Parathyroid adenoma (tissue), 2 donors: ENCODE data around the gene TAOK1.
"Not testable (repeated sequence)": the region's sequence is repeated elsewhere in the genome, so short reads cannot be mapped to it uniquely, and the experiment has no call there.

ENCODE experiments used
- H2AFZ ChIP-seq: fragments of 300-600 bp; sonication (generic); one replicate; pipeline ENCODE4 v1.7.0; 2017; ENCODE audit warnings: antibody characterized with exemption, mild to moderate bottlenecking
- H3K27ac ChIP-seq: fragments of 300-600 bp; sonication (generic); one replicate; pipeline ENCODE4 v1.7.0; 2017
- H3K27me3 ChIP-seq: fragments of 300-600 bp; sonication (generic); one replicate; pipeline ENCODE4 v1.7.0; 2017; ENCODE audit warnings: low read length; ENCODE audit not compliant: control insufficient read depth, insufficient read depth
- H3K36me3 ChIP-seq: fragments of 300-600 bp; sonication (generic); one replicate; pipeline ENCODE4 v1.7.0; 2017; ENCODE audit warnings: low read length; ENCODE audit not compliant: control insufficient read depth, insufficient read depth
- H3K4me1 ChIP-seq: fragments of 300-600 bp; sonication (generic); one replicate; pipeline ENCODE4 v1.7.0; 2017; ENCODE audit warnings: control low read depth
- H3K4me2 ChIP-seq: fragments of 300-600 bp; sonication (generic); one replicate; pipeline ENCODE4 v1.7.0; 2017; ENCODE audit warnings: low read length
- H3K4me3 ChIP-seq: fragments of 300-600 bp; sonication (generic); one replicate; pipeline ENCODE4 v1.7.0; 2017; ENCODE audit warnings: low read depth, low read length
- H3K79me2 ChIP-seq: fragments of 300-600 bp; sonication (generic); one replicate; pipeline ENCODE4 v1.7.0; 2017; ENCODE audit warnings: control low read depth
- H3K9ac ChIP-seq: fragments of 300-600 bp; sonication (generic); one replicate; pipeline ENCODE4 v1.7.0; 2017; ENCODE audit warnings: mild to moderate bottlenecking
- H3K9me3 ChIP-seq: fragments of 300-600 bp; sonication (generic); one replicate; pipeline ENCODE4 v1.7.0; 2017; ENCODE audit warnings: low read length; ENCODE audit not compliant: control insufficient read depth
- CTCF ChIP-seq: fragments of 300-600 bp; sonication (generic); IDR thresholded peaks from one replicate; pipeline ENCODE4 v1.7.0; 2017; ENCODE audit warnings: antibody characterized with exemption, mild to moderate bottlenecking
- donor health status: primary hyperparathyroidism.

The TAOK1 gene

GRCh38 chr17:29474297-29474696, 84.1 kb downstream of the TAOK1 start:
- H3K27me3 ChIP-seq, result no peaks in the 10 kb centered on the region
- no peaks in the 10 kb centered on the region for H3K4me1 ChIP-seq
- no peak overlapping the region for H3K27ac ChIP-seq
- H3K36me3 ChIP-seq, result no peaks in the 10 kb centered on the region
- no peak overlapping the region for H3K9ac ChIP-seq
- H2AFZ ChIP-seq, result no peak overlapping the region
- no peak overlapping the region for H3K4me3 ChIP-seq
- no peaks in the 10 kb centered on the region for H3K9me3 ChIP-seq
- peaks cover 3% of the 10 kb centered on the region for H3K79me2 ChIP-seq
- no peak for TF ChIP-seq CTCF
- no peak overlapping the region for H3K4me2 ChIP-seq

- Histone ChIP-seq H3K9ac (no peak overlapping the region), H3K27ac (no peak overlapping the region), H2AFZ (no peak overlapping the region), H3K79me2 (peaks cover 6% of the 10 kb centered on the region), H3K4me3 (no peak overlapping the region), H3K4me2 (no peak overlapping the region), H3K27me3 (no peaks in the 10 kb centered on the region), H3K4me1 (no peaks in the 10 kb centered on the region), H3K36me3 (no peaks in the 10 kb centered on the region), H3K9me3 (no peaks in the 10 kb centered on the region)
- TF ChIP-seq CTCF, result no peak
Measured at GRCh38 chr17:29475891-29476290, 85.7 kb downstream of the TAOK1 start.

GRCh38 chr17:29480249-29480928, 90.2 kb downstream of the TAOK1 start:
- H2AFZ ChIP-seq, H3K36me3 ChIP-seq, H3K27ac ChIP-seq: not testable (repeated sequence)

GRCh38 chr17:29483503-29483902, 93.3 kb downstream of the TAOK1 start:
- no peak overlapping the region for H3K27ac ChIP-seq

More at GRCh38 chr17:29480249-29480928, 90.2 kb downstream of the TAOK1 start:
- H3K9ac ChIP-seq, H3K79me2 ChIP-seq, H3K4me2 ChIP-seq, H3K27me3 ChIP-seq, H3K4me3 ChIP-seq, H3K9me3 ChIP-seq, H3K4me1 ChIP-seq: not testable (repeated sequence)

GRCh38 chr17:29495011-29495410, 104.8 kb downstream of the TAOK1 start:
- no peak overlapping the region for H3K9ac ChIP-seq
- no peak overlapping the region for H3K4me2 ChIP-seq
- H3K36me3 ChIP-seq, result no peaks in the 10 kb centered on the region
- no peak overlapping the region for H2AFZ ChIP-seq
- no peaks in the 10 kb centered on the region for H3K79me2 ChIP-seq
- H3K27me3 ChIP-seq, result no peaks in the 10 kb centered on the region
- no peaks in the 10 kb centered on the region for H3K4me1 ChIP-seq
- no peak overlapping the region for H3K27ac ChIP-seq
- no peak overlapping the region for H3K4me3 ChIP-seq
- TF ChIP-seq CTCF, result no peak
- H3K9me3 ChIP-seq, result no peaks in the 10 kb centered on the region

More at GRCh38 chr17:29483503-29483902, 93.3 kb downstream of the TAOK1 start:
- Histone ChIP-seq H3K36me3 (no peaks in the 10 kb centered on the region), H3K4me2 (no peak overlapping the region), H3K9me3 (no peaks in the 10 kb centered on the region), H3K4me3 (no peak overlapping the region), H3K9ac (no peak overlapping the region), H3K27me3 (no peaks in the 10 kb centered on the region), H2AFZ (no peak overlapping the region), H3K79me2 (peaks cover 2% of the 10 kb centered on the region), H3K4me1 (no peaks in the 10 kb centered on the region)
- TF ChIP-seq CTCF, result no peak
